ENCODE results near the gene NLRC3.

Gene NLRC3

GRCh38 chr16:3569851-3570250 is 7.4 kb downstream of the NLRC3 start:
- ChIA-PET CTCF (no interaction called here), POLR2A (no interaction called here)
- Histone ChIP-seq H3K9me3 (ENCODE audit: control insufficient read depth, insufficient read depth, low read depth, low read length) (no peaks in the 10 kb centered on the region), H3K4me1 (ENCODE audit: control insufficient read depth, insufficient read depth, low read length) (no peaks in the 10 kb centered on the region), H3K36me3 (ENCODE audit: control insufficient read depth in 2 of 2, insufficient read depth in 1 of 2, low read length in 2 of 2) (no peaks in the 10 kb centered on the region), H3K27ac (ENCODE audit: extremely low read depth, low read depth, low read length) (no peak overlapping the region), H3K4me3 (ENCODE audit: low read depth, low read length) (no peak overlapping the region)
- no peak for TF ChIP-seq ZNF600 (tag by site-specific recombination; IDR thresholded peaks at IDR 0.05)
- TF ChIP-seq ZBTB17 (tag by site-specific recombination; IDR thresholded peaks at IDR 0.05): no peak
- TF ChIP-seq ZNF175 (tag by site-specific recombination; IDR thresholded peaks at IDR 0.05): no peak

DNA sequence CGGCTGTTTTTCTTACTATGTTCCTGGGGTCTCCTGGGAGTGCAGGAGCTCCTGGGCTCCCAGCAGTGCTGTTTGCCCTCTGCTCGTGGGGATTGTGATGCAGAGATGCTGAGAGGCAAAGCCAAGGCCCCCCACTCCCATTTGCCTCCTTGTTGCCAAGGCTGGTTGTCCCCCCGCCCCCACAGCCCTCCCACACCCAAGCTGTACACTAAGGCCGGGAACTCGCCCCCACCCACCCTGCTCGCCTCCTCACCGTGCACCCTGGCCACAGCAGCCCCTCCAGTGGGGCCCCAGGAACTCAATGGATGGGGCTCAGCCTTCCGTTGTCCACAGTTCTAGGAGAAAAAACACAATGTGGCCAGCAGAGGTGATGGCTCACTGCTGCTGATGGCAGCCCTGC is 10.2 kb downstream of the NLRC3 start:
- Histone ChIP-seq H3K27ac (ENCODE audit: extremely low read depth, low read depth, low read length) (no peak overlapping the region), H3K36me3 (ENCODE audit: control insufficient read depth in 2 of 2, insufficient read depth in 1 of 2, low read length in 2 of 2) (no peaks in the 10 kb centered on the region), H3K4me1 (ENCODE audit: control insufficient read depth, insufficient read depth, low read length) (no peaks in the 10 kb centered on the region), H3K9me3 (ENCODE audit: control insufficient read depth, insufficient read depth, low read depth, low read length) (no peaks in the 10 kb centered on the region), H3K4me3 (ENCODE audit: low read depth, low read length) (no peak overlapping the region)
- TF ChIP-seq ZNF843 (tag by site-specific recombination; IDR thresholded peaks at IDR 0.05): no peak
- no peak for TF ChIP-seq ZNF211 (tag by site-specific recombination; IDR thresholded peaks at IDR 0.05; ENCODE audit: low read depth)
- TF ChIP-seq, protein P1, sequence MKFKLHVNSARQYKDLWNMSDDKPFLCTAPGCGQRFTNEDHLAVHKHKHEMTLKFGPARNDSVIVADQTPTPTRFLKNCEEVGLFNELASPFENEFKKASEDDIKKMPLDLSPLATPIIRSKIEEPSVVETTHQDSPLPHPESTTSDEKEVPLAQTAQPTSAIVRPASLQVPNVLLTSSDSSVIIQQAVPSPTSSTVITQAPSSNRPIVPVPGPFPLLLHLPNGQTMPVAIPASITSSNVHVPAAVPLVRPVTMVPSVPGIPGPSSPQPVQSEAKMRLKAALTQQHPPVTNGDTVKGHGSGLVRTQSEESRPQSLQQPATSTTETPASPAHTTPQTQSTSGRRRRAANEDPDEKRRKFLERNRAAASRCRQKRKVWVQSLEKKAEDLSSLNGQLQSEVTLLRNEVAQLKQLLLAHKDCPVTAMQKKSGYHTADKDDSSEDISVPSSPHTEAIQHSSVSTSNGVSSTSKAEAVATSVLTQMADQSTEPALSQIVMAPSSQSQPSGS (tag by site-specific recombination; IDR thresholded peaks at IDR 0.05; ENCODE audit: low read depth): no peak
- no peak for TF ChIP-seq ZNF175 (tag by site-specific recombination; IDR thresholded peaks at IDR 0.05)
- TF ChIP-seq ZNF239 (tag by site-specific recombination; IDR thresholded peaks at IDR 0.05): no peak
- no peak for TF ChIP-seq ZNF529 (tag by site-specific recombination; IDR thresholded peaks at IDR 0.05; ENCODE audit: insufficient replicate concordance)
- peak; percentile 38; the same call in 1 of the 2 replicates for TF ChIP-seq EGR2 (tag by site-specific recombination; IDR thresholded peaks at IDR 0.05; ENCODE audit: low read depth)
- peak; percentile 49; the same call in 1 of the 2 replicates for TF ChIP-seq ZFHX2 (tag by site-specific recombination; conservative IDR thresholded peaks at IDR 0.05)
- no peak for TF ChIP-seq ZXDB (tag by site-specific recombination; IDR thresholded peaks at IDR 0.05)
- no peak for TF ChIP-seq ZNF830 (tag by site-specific recombination; IDR thresholded peaks at IDR 0.05; ENCODE audit: low read depth)
- CTCF ChIA-PET: interaction anchor here (0.6 to 0.7 kb wide), 2 partner anchors 11 to 244 kb away, joined by 3 to 4 read pairs; no protein-coding TSS in a partner anchor
- POLR2A ChIA-PET: no interaction called here

GRCh38 chr16:3564889-3565141 is 12.4 kb downstream of the NLRC3 start:
- H3K9me3 ChIP-seq (ENCODE audit: control insufficient read depth, insufficient read depth, low read depth, low read length): no peaks in the 10 kb centered on the region
- H3K36me3 ChIP-seq (ENCODE audit: control insufficient read depth in 2 of 2, insufficient read depth in 1 of 2, low read length in 2 of 2): no peaks in the 10 kb centered on the region
- H3K4me1 ChIP-seq (ENCODE audit: control insufficient read depth, insufficient read depth, low read length): no peaks in the 10 kb centered on the region; the same call in 1 of the 2 replicates
- H3K27ac ChIP-seq (ENCODE audit: extremely low read depth, low read depth, low read length): no peak overlapping the region
- ChIA-PET POLR2A (no interaction called here), CTCF (no interaction called here)
- no peak overlapping the region for H3K4me3 ChIP-seq (ENCODE audit: low read depth, low read length)
- no peak for TF ChIP-seq ZFP3 (tag by site-specific recombination; IDR thresholded peaks at IDR 0.05; ENCODE audit: low read depth)
- no peak for TF ChIP-seq SCRT1 (tag by site-specific recombination; IDR thresholded peaks at IDR 0.05; ENCODE audit: borderline replicate concordance)
- TF ChIP-seq, protein P2, sequence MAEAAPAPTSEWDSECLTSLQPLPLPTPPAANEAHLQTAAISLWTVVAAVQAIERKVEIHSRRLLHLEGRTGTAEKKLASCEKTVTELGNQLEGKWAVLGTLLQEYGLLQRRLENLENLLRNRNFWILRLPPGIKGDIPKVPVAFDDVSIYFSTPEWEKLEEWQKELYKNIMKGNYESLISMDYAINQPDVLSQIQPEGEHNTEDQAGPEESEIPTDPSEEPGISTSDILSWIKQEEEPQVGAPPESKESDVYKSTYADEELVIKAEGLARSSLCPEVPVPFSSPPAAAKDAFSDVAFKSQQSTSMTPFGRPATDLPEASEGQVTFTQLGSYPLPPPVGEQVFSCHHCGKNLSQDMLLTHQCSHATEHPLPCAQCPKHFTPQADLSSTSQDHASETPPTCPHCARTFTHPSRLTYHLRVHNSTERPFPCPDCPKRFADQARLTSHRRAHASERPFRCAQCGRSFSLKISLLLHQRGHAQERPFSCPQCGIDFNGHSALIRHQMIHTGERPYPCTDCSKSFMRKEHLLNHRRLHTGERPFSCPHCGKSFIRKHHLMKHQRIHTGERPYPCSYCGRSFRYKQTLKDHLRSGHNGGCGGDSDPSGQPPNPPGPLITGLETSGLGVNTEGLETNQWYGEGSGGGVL (tag by site-specific recombination; IDR thresholded peaks at IDR 0.05): no peak
- no peak for TF ChIP-seq ZNF10 (tag by site-specific recombination; IDR thresholded peaks at IDR 0.05)
- TF ChIP-seq ZNF777 (tag by site-specific recombination; IDR thresholded peaks at IDR 0.05; ENCODE audit: borderline replicate concordance): no peak
- TF ChIP-seq ZNF624 (tag by site-specific recombination; IDR thresholded peaks at IDR 0.05): no peak
- no peak for TF ChIP-seq ZNF596 (tag by site-specific recombination; IDR thresholded peaks at IDR 0.05)
- no peak for TF ChIP-seq ZNF324 (tag by site-specific recombination; IDR thresholded peaks at IDR 0.05)
- no peak for TF ChIP-seq ZNF157 (tag by site-specific recombination; IDR thresholded peaks at IDR 0.05)
- TF ChIP-seq GLI4 (tag by site-specific recombination; IDR thresholded peaks at IDR 0.05): no peak
- TF ChIP-seq, protein P3, sequence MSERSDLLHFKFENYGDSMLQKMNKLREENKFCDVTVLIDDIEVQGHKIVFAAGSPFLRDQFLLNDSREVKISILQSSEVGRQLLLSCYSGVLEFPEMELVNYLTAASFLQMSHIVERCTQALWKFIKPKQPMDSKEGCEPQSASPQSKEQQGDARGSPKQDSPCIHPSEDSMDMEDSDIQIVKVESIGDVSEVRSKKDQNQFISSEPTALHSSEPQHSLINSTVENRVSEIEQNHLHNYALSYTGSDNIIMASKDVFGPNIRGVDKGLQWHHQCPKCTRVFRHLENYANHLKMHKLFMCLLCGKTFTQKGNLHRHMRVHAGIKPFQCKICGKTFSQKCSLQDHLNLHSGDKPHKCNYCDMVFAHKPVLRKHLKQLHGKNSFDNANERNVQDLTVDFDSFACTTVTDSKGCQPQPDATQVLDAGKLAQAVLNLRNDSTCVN (tag by site-specific recombination; optimal IDR thresholded peaks at IDR 0.05): no peak
- no peak for TF ChIP-seq MZF1 (tag by site-specific recombination; IDR thresholded peaks at IDR 0.05; ENCODE audit: borderline replicate concordance)
- TF ChIP-seq ZNF391 (tag by site-specific recombination; IDR thresholded peaks at IDR 0.05; ENCODE audit: borderline replicate concordance, low read depth): no peak
- TF ChIP-seq ZNF114 (tag by site-specific recombination; IDR thresholded peaks at IDR 0.05): no peak
- TF ChIP-seq, protein P4, sequence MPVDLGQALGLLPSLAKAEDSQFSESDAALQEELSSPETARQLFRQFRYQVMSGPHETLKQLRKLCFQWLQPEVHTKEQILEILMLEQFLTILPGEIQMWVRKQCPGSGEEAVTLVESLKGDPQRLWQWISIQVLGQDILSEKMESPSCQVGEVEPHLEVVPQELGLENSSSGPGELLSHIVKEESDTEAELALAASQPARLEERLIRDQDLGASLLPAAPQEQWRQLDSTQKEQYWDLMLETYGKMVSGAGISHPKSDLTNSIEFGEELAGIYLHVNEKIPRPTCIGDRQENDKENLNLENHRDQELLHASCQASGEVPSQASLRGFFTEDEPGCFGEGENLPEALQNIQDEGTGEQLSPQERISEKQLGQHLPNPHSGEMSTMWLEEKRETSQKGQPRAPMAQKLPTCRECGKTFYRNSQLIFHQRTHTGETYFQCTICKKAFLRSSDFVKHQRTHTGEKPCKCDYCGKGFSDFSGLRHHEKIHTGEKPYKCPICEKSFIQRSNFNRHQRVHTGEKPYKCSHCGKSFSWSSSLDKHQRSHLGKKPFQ (tag by site-specific recombination; IDR thresholded peaks at IDR 0.05): no peak
- TF ChIP-seq ZNF138 (tag by site-specific recombination; IDR thresholded peaks at IDR 0.05; ENCODE audit: borderline replicate concordance): no peak
